CD4-positive, alpha-beta T cell (primary cell): ENCODE measurements around the gene C19orf67. TPM values are rescaled to one million over a fixed set of nuclear protein-coding genes. Genes with fewer than 3 reads are reported as not detected.

Source experiments
- ATAC-seq: fragments of 200-7000 bp; cut with Tn5 transposase; one replicate; pipeline ENCODE4 v1.10.0; 2022; ENCODE audit warnings: mild to moderate bottlenecking; ENCODE audit not compliant: poor library complexity
- CTCF ChIA-PET: fragments of 350-600 bp; sonication (Branson Sonifier 250); formaldehyde crosslinking; loops from one replicate; lab custom pipeline; 2021; ENCODE audit warnings: antibody characterized with exemption, inconsistent platforms; lab: Charles Lee
- POLR2A ChIA-PET: fragments of 350-600 bp; sonication (Branson Sonifier 250); formaldehyde crosslinking; loops from one replicate; lab custom pipeline; 2021; ENCODE audit warnings: antibody characterized with exemption, inconsistent platforms; lab: Charles Lee
- DNase-seq, 14 experiments: peaks; one replicate each; pipeline ENCODE4 v3.0.0-alpha.2; 2013 to 2020; ENCODE audit warnings: mixed read lengths in 2 of 14
- H3K27ac ChIP-seq, 2 donors: one replicate each; pipeline versions ENCODE4 v1.5.1 to v1.7.0; 2013; ENCODE audit warnings: low read length in 2 of 2, low read depth in 1 of 2, mild to moderate bottlenecking in 1 of 2
- H3K27me3 ChIP-seq, 2 experiments: 1 replicate in 1 of 2; 2 replicates in 1 of 2; pipeline versions ENCODE4 v1.6.1 to v1.7.0; 2013; ENCODE audit warnings: low read length in 2 of 2, control low read depth in 1 of 2, mild to moderate bottlenecking in 1 of 2, moderate library complexity in 1 of 2; ENCODE audit not compliant: insufficient read depth in 2 of 2, control insufficient read depth in 1 of 2
- H3K36me3 ChIP-seq: one replicate; pipeline ENCODE4 v1.6.1; 2013; ENCODE audit warnings: low read length, control low read depth; ENCODE audit not compliant: insufficient read depth
- H3K4me1 ChIP-seq: one replicate; pipeline ENCODE4 v1.6.1; 2013; ENCODE audit warnings: low read length, control low read depth; ENCODE audit not compliant: insufficient read depth
- H3K4me3 ChIP-seq: one replicate; pipeline ENCODE4 v1.5.1; 2013; ENCODE audit warnings: mild to moderate bottlenecking, low read length, moderate library complexity
- H3K9me3 ChIP-seq, 2 experiments: 1 replicate in 1 of 2; 2 replicates in 1 of 2; pipeline versions ENCODE4 v1.6.1 to v1.7.0; 2013; ENCODE audit warnings: low read length in 2 of 2, mild to moderate bottlenecking in 2 of 2, control low read depth in 1 of 2, moderate library complexity in 1 of 2; ENCODE audit not compliant: control insufficient read depth in 1 of 2, insufficient read depth in 1 of 2
- H3K27ac Mint-ChIP-seq: one replicate; pipeline ENCODE4 v1.8.0; 2020; ENCODE audit warnings: mixed read lengths
- H3K27me3 Mint-ChIP-seq: one replicate; pipeline ENCODE4 v1.8.0; 2021; ENCODE audit warnings: mixed read lengths
- H3K36me3 Mint-ChIP-seq: one replicate; pipeline ENCODE4 v1.8.0; 2021; ENCODE audit warnings: low read depth, mixed read lengths
- H3K4me1 Mint-ChIP-seq: one replicate; pipeline ENCODE4 v1.8.0; 2021; ENCODE audit warnings: low read depth, mixed read lengths
- H3K4me3 Mint-ChIP-seq: one replicate; pipeline ENCODE4 v1.8.0; 2020; ENCODE audit warnings: mild to moderate bottlenecking, mixed read lengths
- H3K9me3 Mint-ChIP-seq: one replicate; pipeline ENCODE4 v1.8.0; 2020; ENCODE audit warnings: mixed read lengths
- CTCF ChIP-seq: fragments of 200-600 bp; IDR thresholded peaks from one replicate; pipeline ENCODE4 v1.8.0; 2022; ENCODE audit warnings: antibody characterized with exemption, mild to moderate bottlenecking
- intact Hi-C, 2 experiments: fragments of 100-400 bp; cut with DNase I in 1 of 2; cut with micrococcal nuclease in 1 of 2; formaldehyde crosslinking; loops; one replicate each; pipeline versions ENCODE4 v1.15.1 to v1.9.0; 2023 to 2025; cut with DNase I, micrococcal nuclease
- total RNA-seq, 174 experiments: library from RNA in 2 of 174; stranded (reverse) in 2 of 174; gene quantifications; one replicate each; pipeline ENCODE4 v1.2.3 and lab custom pipeline; 2021 to 2026

Gene C19orf67
- total RNA-seq, 2 experiments from 2014 or later = not detected

GRCh38 chr19:14107581-14108461, 22.2 kb upstream of the C19orf67 start:
- no peak overlapping the region for H3K27ac ChIP-seq
- H3K27me3 Mint-ChIP-seq = no peaks in the 10 kb centered on the region
- DNase-seq (no peak), ATAC-seq (no peak)
- H3K27me3 ChIP-seq = no peaks in the 10 kb centered on the region
- H3K4me1 Mint-ChIP-seq = peaks cover 15% of the 10 kb centered on the region
- peaks cover 12% of the 10 kb centered on the region for H3K36me3 Mint-ChIP-seq
- ChIA-PET POLR2A (no interaction called here), CTCF (no interaction called here)
- intact Hi-C loops = no loop called here
- H3K9me3 ChIP-seq = no peaks in the 10 kb centered on the region
- H3K36me3 ChIP-seq = peaks cover 24% of the 10 kb centered on the region
- H3K27ac Mint-ChIP-seq = no peak overlapping the region
- H3K9me3 Mint-ChIP-seq = no peaks in the 10 kb centered on the region
- H3K4me3 Mint-ChIP-seq = no peak overlapping the region
- no peak overlapping the region for H3K4me3 ChIP-seq
- no peak for TF ChIP-seq CTCF
- H3K4me1 ChIP-seq = peaks cover 19% of the 10 kb centered on the region

GRCh38 chr19:14106840-14107239, 21.3 kb upstream of the C19orf67 start:
- no peak overlapping the region for H3K27ac ChIP-seq
- TF ChIP-seq CTCF = no peak
- H3K4me1 ChIP-seq = peaks cover 10% of the 10 kb centered on the region
- H3K9me3 ChIP-seq = no peaks in the 10 kb centered on the region
- peaks cover 34% of the 10 kb centered on the region for H3K36me3 ChIP-seq
- ChIA-PET CTCF (no interaction called here), POLR2A (no interaction called here)
- H3K4me3 ChIP-seq = no peak overlapping the region
- no peaks in the 10 kb centered on the region for H3K27me3 ChIP-seq
- DNase-seq = no peak
- Mint-ChIP-seq H3K9me3 (no peaks in the 10 kb centered on the region), H3K4me3 (no peak overlapping the region), H3K36me3 (peaks cover 12% of the 10 kb centered on the region), H3K27ac (no peak overlapping the region), H3K27me3 (no peaks in the 10 kb centered on the region), H3K4me1 (peaks cover 11% of the 10 kb centered on the region)
- ATAC-seq = no peak
- intact Hi-C loops = no loop called here

GRCh38 chr19:14105680-14106079, 20.1 kb upstream of the C19orf67 start:
- Mint-ChIP-seq H3K9me3 (no peaks in the 10 kb centered on the region), H3K36me3 (peaks cover 16% of the 10 kb centered on the region), H3K4me3 (no peak overlapping the region), H3K27ac (no peak overlapping the region), H3K4me1 (peaks cover 5% of the 10 kb centered on the region), H3K27me3 (no peaks in the 10 kb centered on the region)
- Histone ChIP-seq H3K9me3 (no peaks in the 10 kb centered on the region), H3K36me3 (peaks cover 37% of the 10 kb centered on the region), H3K4me3 (no peak overlapping the region), H3K4me1 (peaks cover 3% of the 10 kb centered on the region), H3K27ac (no peak overlapping the region), H3K27me3 (no peaks in the 10 kb centered on the region)
- ChIA-PET CTCF (no interaction called here), POLR2A (interaction anchor here (0.7 kb wide), 1 partner anchor 23 kb away, joined by 3 read pairs; no protein-coding TSS in a partner anchor)
- TF ChIP-seq CTCF = no peak
- ATAC-seq (no peak), DNase-seq (no peak)
- intact Hi-C loops = no loop called here
